Activated B cell treated with CpG ODN at 0.5 μM for 24 hours (primary cell): ENCODE results near the gene SLC39A1. TPM values are rescaled to one million over a fixed set of nuclear protein-coding genes. Genes with fewer than 3 reads are reported as not detected.

Experiments used
- ATAC-seq: fragments of 200-7000 bp; cut with Tn5 transposase; one replicate; pipeline ENCODE4 v1.10.0; 2021; ENCODE audit warnings: low read depth, mild to moderate bottlenecking, moderate library complexity
- CTCF ChIA-PET: fragments of 350-600 bp; sonication (Branson Sonifier 250); formaldehyde crosslinking; loops from one replicate; lab custom pipeline; 2021; ENCODE audit warnings: antibody characterized with exemption; lab: Charles Lee
- POLR2A ChIA-PET: fragments of 350-600 bp; sonication (Branson Sonifier 250); formaldehyde crosslinking; loops from one replicate; lab custom pipeline; 2021; ENCODE audit warnings: antibody characterized with exemption; lab: Charles Lee
- DNase-seq: peaks from one replicate; pipeline ENCODE4 v3.0.0; 2022
- H3K27ac Mint-ChIP-seq: one replicate; pipeline ENCODE4 v1.8.0; 2020; ENCODE audit warnings: mixed read lengths
- H3K27me3 Mint-ChIP-seq: one replicate; pipeline ENCODE4 v1.8.0; 2021; ENCODE audit warnings: mixed read lengths
- H3K36me3 Mint-ChIP-seq: one replicate; pipeline ENCODE4 v1.8.0; 2021; ENCODE audit warnings: low read depth, mixed read lengths
- H3K4me1 Mint-ChIP-seq: one replicate; pipeline ENCODE4 v1.8.0; 2021; ENCODE audit warnings: mixed read lengths
- H3K4me3 Mint-ChIP-seq: one replicate; pipeline ENCODE4 v1.8.0; 2020; ENCODE audit warnings: mild to moderate bottlenecking, mixed read lengths
- H3K9me3 Mint-ChIP-seq: one replicate; pipeline ENCODE4 v1.8.0; 2020; ENCODE audit warnings: mixed read lengths
- intact Hi-C: fragments of 100-400 bp; cut with micrococcal nuclease; formaldehyde crosslinking; loops from one replicate; pipeline ENCODE4 v1.15.1; 2024
- total RNA-seq: library from RNA; stranded (reverse); gene quantifications from 2 replicates; pipeline ENCODE4 v1.2.3, GENCODE V29; 2022
- TF ChIP-seq, protein P1 (sequence below): fragments of 200-600 bp; IDR thresholded peaks from one replicate; pipeline ENCODE4 v1.8.0; 2022; ENCODE audit warnings: antibody characterized with exemption, mild to moderate bottlenecking

SLC39A1 gene
- total RNA-seq, 1 donor from 2014 or later = 56.3 TPM

DNA sequence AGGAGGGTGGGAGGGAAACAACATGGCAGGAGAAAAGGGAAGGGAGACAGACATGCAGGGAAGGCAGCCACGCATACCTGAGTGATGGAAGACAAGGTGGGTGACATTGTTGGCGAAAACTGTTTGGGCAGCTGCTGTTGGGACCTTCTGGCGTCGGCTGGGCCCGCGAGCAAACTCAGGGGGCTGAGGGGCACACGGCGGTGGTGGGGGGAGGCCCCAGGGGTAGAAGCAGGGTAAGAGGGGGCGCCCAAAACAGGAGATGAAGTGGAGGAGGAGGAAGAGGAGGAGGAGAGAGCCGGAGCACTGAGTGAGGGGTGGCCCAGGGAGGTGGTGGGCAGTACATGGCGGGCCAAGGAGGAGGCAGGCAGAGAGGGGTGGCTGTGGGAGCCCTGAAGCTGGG, 12.2 kb downstream of the SLC39A1 start:
- H3K4me3 Mint-ChIP-seq = no peak overlapping the region

DNA sequence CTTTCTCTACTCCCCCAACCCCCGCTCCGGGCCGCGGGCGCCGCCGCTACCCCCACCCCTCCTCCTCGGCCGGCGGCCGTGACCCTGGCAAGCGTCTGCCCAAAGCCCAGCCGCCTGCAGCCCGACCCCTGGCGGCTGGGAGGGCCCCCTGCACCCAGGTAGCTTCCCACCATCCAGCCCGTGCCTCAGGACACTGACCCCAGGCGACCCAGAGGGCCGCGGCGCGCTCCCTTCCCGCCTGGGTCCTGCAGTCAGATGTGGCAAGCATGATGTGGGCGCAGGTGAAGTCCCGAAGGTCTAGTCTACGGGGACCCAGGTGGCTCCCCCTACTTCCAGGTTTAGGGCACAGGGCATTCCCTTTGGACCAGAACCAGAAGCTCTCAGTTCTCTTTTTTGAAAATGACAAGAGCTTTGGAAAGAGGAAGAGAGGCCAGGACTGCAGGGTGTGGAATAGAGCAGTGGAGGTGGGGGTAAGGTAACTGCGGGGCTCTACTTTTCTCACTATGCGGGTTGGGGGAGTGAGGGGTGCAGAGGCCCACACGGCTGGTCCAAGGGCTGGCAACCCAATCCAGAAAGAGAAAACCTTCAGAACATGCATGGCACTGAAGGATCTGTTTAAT, 16.6 kb downstream of the SLC39A1 start, which contains the start of gene DENND4B:
Gene DENND4B (minus strand): TSS at position 97 of the 620 bp plus-strand sequence. CDS start 2,344 bp downstream, outside the sequence.
- DNase-seq (peak; percentile 74), ATAC-seq (peak; percentile 54)
- ChIA-PET POLR2A (interaction anchor here (0.6 to 5.8 kb wide), 40 partner anchors 9 to 1741 kb away, joined by 3 to 234 read pairs (median 8); partner anchors contain the start of genes ATP8B2, CHTOP, CREB3L4 and CRTC2), CTCF (interaction anchor here (0.6 to 4.0 kb wide), 15 partner anchors 9 to 275 kb away, joined by 3 to 46 read pairs (median 6); partner anchors contain the start of genes CREB3L4, GATAD2B, JTB and RAB13)
- Mint-ChIP-seq H3K4me1 (peaks cover 71% of the 10 kb centered on the region), H3K27me3 (no peaks in the 10 kb centered on the region), H3K9me3 (no peaks in the 10 kb centered on the region), H3K36me3 (peaks cover 80% of the 10 kb centered on the region), H3K4me3 (peak within 1 kb of the TSS; percentile 90), H3K27ac (peak within 1 kb of the TSS; percentile 96)
- intact Hi-C loops = loop anchor here (1.0 to 5.0 kb wide), 9 partner anchors 12 to 661 kb away; partner anchors contain the start of genes ADAR, CREB3L4, CRTC2 and HAX1
- TF ChIP-seq, protein P1, sequence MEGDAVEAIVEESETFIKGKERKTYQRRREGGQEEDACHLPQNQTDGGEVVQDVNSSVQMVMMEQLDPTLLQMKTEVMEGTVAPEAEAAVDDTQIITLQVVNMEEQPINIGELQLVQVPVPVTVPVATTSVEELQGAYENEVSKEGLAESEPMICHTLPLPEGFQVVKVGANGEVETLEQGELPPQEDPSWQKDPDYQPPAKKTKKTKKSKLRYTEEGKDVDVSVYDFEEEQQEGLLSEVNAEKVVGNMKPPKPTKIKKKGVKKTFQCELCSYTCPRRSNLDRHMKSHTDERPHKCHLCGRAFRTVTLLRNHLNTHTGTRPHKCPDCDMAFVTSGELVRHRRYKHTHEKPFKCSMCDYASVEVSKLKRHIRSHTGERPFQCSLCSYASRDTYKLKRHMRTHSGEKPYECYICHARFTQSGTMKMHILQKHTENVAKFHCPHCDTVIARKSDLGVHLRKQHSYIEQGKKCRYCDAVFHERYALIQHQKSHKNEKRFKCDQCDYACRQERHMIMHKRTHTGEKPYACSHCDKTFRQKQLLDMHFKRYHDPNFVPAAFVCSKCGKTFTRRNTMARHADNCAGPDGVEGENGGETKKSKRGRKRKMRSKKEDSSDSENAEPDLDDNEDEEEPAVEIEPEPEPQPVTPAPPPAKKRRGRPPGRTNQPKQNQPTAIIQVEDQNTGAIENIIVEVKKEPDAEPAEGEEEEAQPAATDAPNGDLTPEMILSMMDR = no peak

More for the DNA sequence above, 12.2 kb downstream of the SLC39A1 start:
- Mint-ChIP-seq H3K27ac (peak overlapping the region; percentile 6), H3K4me1 (peaks cover 72% of the 10 kb centered on the region), H3K27me3 (no peaks in the 10 kb centered on the region), H3K36me3 (peaks cover 82% of the 10 kb centered on the region), H3K9me3 (no peaks in the 10 kb centered on the region)
- intact Hi-C loops = no loop called here
- ChIA-PET CTCF (interaction anchor here (0.8 kb wide), 1 partner anchor 124 kb away, joined by 3 read pairs; no protein-coding TSS in a partner anchor), POLR2A (interaction anchor here (1.0 to 2.6 kb wide), 3 partner anchors 16 to 28 kb away, joined by 4 to 14 read pairs (median 8); partner anchors contain the start of genes CREB3L4, GATAD2B and JTB)
- TF ChIP-seq, protein P1 = no peak
- no peak for ATAC-seq
- no peak for DNase-seq

DNA sequence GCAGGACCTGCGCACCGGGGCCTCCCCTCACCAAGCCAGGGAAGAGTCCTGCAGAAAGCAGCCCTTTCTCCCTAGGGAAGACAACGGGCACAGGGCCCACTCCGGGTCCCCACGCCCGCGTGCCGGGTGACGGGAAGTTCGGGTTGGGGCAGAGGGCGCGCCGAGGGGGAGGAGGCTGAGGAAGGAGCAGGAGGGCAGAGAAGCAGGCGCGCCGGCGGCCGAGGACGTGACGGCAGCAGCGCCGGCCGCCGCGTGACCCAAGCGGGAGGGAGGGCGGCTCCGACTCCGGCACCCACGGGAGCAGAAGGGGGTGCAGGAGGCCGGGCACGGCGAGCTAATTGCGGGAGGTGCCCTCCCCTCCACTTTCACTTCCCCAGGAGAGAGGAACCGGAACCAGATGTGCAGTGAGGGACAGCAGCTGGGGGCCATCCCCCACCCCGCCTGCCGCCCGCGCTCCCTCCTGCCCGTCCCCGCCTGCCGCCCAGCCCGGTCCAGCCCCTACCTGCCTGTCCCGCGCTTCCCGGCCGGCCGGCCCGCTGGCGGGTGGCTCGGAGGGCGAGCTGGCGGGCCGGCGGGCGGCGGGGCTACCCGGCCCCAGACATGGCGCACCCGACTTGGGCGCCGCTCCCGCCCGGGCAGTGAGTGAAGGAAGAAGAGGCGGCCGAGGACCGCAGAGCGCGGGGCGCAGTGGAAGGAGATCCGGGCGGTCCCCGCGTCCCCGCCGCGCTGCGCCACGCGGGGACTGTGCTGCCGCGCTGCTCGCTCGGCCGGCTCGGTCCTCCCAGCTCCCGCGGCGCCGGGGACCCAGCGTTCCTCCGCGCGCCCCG, 17.3 kb downstream of the SLC39A1 start:
- CTCF ChIA-PET = interaction anchor here (1.0 to 4.0 kb wide), 16 partner anchors 11 to 149 kb away, joined by 3 to 46 read pairs (median 6); partner anchors contain the start of genes CREB3L4, GATAD2B, JTB and RAB13
- Mint-ChIP-seq H3K36me3 (peaks cover 80% of the 10 kb centered on the region), H3K4me3 (peak overlapping the region; percentile 90), H3K27me3 (no peaks in the 10 kb centered on the region), H3K9me3 (no peaks in the 10 kb centered on the region), H3K4me1 (peaks cover 69% of the 10 kb centered on the region), H3K27ac (peak overlapping the region; percentile 96)
- DNase-seq (peak; percentile 91), ATAC-seq (peak; percentile 71)
- POLR2A ChIA-PET = interaction anchor here (0.6 to 5.8 kb wide), 44 partner anchors 9 to 1742 kb away, joined by 3 to 234 read pairs (median 8); partner anchors contain the start of genes ATP8B2, CHTOP, CREB3L4 and CRTC2
- TF ChIP-seq, protein P1 = no peak
- intact Hi-C loops = loop anchor here (1.0 to 5.0 kb wide), 11 partner anchors 12 to 661 kb away; partner anchors contain the start of genes ADAR, CREB3L4, CRTC2 and HAX1

DNA sequence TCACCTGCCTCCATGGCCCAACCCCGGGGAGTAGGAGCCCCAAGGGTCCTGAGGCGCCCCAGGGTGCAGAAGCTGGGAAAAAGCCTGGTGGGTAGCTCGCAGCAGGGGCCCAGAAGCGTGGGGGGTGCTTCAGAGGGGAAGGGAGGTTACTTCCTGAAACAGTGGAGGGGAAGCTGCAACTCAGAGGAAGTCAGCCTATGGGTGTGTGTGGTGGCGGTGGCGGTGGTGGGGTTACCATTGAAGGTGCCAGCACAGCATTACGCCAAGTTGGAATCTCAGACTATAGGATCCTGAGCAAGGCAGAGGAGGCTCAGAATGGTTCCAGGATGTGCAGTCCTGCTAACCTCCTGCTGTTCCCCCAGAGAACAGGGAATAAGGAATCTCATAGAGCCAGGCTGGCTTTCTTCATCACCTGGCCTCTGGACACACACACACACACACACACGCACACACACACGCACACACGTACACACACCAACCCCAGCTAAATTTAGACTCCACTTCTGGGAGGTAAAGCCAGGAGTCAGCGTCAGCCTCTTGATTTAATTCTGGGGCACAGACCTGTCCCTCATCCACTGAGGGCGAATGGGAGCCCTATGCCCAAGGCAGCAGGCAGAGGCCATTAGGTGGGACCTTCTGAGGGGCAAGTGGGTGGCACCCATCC, 18.1 kb downstream of the SLC39A1 start:
- H3K4me1 Mint-ChIP-seq = peaks cover 64% of the 10 kb centered on the region

More for the DNA sequence above, 18.1 kb downstream of the SLC39A1 start:
- intact Hi-C loops = loop anchor here (1.0 to 5.0 kb wide), 3 partner anchors 22 to 662 kb away; partner anchors contain the start of gene ADAR
- POLR2A ChIA-PET = interaction anchor here (0.8 to 5.8 kb wide), 40 partner anchors 11 to 1228 kb away, joined by 3 to 234 read pairs (median 8); partner anchors contain the start of genes CHTOP, CREB3L4, CRTC2 and GATAD2B
- Mint-ChIP-seq H3K27ac (peak overlapping the region; percentile 96), H3K27me3 (no peaks in the 10 kb centered on the region), H3K4me3 (peak overlapping the region; percentile 90), H3K36me3 (peaks cover 79% of the 10 kb centered on the region), H3K9me3 (no peaks in the 10 kb centered on the region)
- DNase-seq (peak; percentile 65), ATAC-seq (peak; percentile 53)
- TF ChIP-seq, protein P1 = no peak
- CTCF ChIA-PET = interaction anchor here (0.8 to 4.0 kb wide), 17 partner anchors 12 to 148 kb away, joined by 3 to 46 read pairs (median 6); partner anchors contain the start of genes CREB3L4, GATAD2B, JTB and RAB13
